ENCODE data around the gene BCO1. TPM values are rescaled to one million over a fixed set of nuclear protein-coding genes. Genes with fewer than 3 reads are reported as not detected.

BCO1 gene
- total RNA-seq, 1 donor from 2014 or later, result not detected

Other genes with a start within 250 kb of the BCO1 start
- gene CMC2, start 231.8 kb upstream of the BCO1 start, total RNA-seq, result 141 and 156 TPM in 2 replicates
- gene CENPN, start 231.5 kb upstream of the BCO1 start, total RNA-seq, result 65.6 and 67.8 TPM in 2 replicates
- gene ATMIN, start 202.8 kb upstream of the BCO1 start, total RNA-seq, result 31.2 and 32.3 TPM in 2 replicates
- gene C16orf46, start 161.5 kb upstream of the BCO1 start, total RNA-seq, result 0.32 and 0.41 TPM in 2 replicates
- 16.5 and 19.1 TPM in 2 replicates for gene GCSH, start 142.3 kb upstream of the BCO1 start, total RNA-seq
- gene GAN, start 76.3 kb downstream of the BCO1 start, total RNA-seq, result 16.4 and 16.8 TPM in 2 replicates
- 45.4 and 45.8 TPM in 2 replicates for gene CMIP, start 206.1 kb downstream of the BCO1 start, total RNA-seq